Measurements from ENCODE around the gene IRF2. TPM values are rescaled to one million over a fixed set of nuclear protein-coding genes. Genes with fewer than 3 reads are reported as not detected.

IRF2 gene
- total and polyA plus RNA-seq, 4 donors = 14.1 to 49.4 (median 27.4) TPM

DNA sequence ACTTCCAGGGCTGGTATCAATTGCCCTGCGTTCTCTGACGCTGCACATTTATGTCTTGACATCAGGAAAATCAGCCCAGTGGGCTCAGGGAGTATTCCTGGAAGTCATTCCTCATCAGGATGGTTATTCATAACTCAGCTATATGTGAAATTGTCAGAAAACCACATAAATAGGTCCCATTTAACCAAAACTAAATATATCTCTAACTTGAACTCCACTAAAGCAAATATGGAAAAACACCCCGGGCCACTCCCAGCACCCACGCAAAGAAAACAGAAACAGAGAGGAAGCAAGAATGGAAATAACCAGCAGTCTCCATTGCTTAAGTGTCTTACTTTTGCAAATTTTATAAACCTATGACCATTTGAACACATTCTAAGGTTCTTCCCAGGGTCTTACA lies 112.0 kb downstream of the IRF2 start:
- Histone ChIP-seq H3K4me3 (ENCODE audit: low read length in 2 of 2) (no peak overlapping the region), H3K4me1 (ENCODE audit: control insufficient read depth in 1 of 2, insufficient read depth in 2 of 2, low read length in 2 of 2) (peaks cover 1 to 2% of the 10 kb centered on the region in 2 donors), H3K27me3 (ENCODE audit: control insufficient read depth in 1 of 2, insufficient read depth in 2 of 2, low read length in 1 of 2) (no peaks in the 10 kb centered on the region), H3K36me3 (ENCODE audit: control insufficient read depth in 1 of 2, insufficient read depth in 2 of 2, low read length in 1 of 2) (no peaks in the 10 kb centered on the region), H3K27ac (ENCODE audit: low read depth in 1 of 2, low read length in 2 of 2) (peak overlapping the region in 1 of 2 donors; percentile 52), H3K9me3 (ENCODE audit: control insufficient read depth, low read length) (no peaks in the 10 kb centered on the region)
- intact Hi-C loops (cut with DNase I) = loop anchor here in 1 of 2 donors (1.0 to 5.0 kb wide), 2 partner anchors 21 to 110 kb away; partner anchors contain the start of gene IRF2
- no peak for DNase-seq
- WGBS, 2 donors = 42 to 48% methylated on average over 4 of the region's 4 CpGs
- no peak for ATAC-seq (ENCODE audit: low FRiP score)

DNA sequence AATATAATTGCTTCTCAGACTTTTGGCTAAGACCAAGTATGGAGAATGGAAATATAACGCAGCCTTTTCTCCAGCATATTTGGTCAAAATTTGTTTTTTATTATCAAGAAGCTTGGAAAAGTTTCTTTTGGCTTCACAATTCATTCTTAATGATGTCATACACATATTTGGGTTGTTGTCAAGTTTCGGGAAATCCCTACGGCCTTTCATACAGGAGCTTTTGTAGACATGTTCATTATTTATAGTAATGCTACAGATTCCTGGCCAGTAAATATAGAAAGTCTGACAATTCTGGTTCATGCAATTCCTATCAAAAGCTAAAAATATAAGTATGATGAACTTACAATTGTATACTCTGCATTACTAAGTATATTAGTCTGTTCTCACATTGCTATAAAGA lies 112.9 kb downstream of the IRF2 start:
- DNase-seq (no peak), ATAC-seq (ENCODE audit: low FRiP score) (peak; percentile 26)

DNA sequence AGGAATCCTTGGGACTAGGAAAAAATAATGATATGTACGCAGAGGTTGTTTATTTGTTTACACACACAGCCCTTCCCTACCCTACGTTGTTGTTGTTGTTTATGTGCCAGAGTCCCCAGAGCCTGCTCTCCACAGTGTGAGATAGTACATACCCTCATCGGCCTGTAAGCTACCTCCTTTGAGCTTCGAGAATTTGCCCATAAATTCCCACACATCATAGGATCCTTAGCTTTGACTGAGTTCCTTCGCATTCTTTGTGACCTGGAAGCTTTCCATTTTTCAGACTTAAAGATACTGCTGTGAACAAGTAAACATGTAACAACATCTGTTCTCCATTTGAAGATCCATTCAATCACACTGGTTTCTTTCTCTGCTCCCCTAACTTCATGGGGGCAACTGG lies 114.5 kb downstream of the IRF2 start:
- DNase-seq = no peak
- H3K27ac ChIP-seq (ENCODE audit: low read depth in 1 of 2, low read length in 2 of 2) = no peak overlapping the region
- H3K4me1 ChIP-seq (ENCODE audit: control insufficient read depth in 1 of 2, insufficient read depth in 2 of 2, low read length in 2 of 2) = peaks cover 1 to 2% of the 10 kb centered on the region in 2 donors

More for the DNA sequence above, 112.9 kb downstream of the IRF2 start:
- Histone ChIP-seq H3K4me1 (ENCODE audit: control insufficient read depth in 1 of 2, insufficient read depth in 2 of 2, low read length in 2 of 2) (peaks cover 1 to 2% of the 10 kb centered on the region in 2 donors), H3K4me3 (ENCODE audit: low read length in 2 of 2) (no peak overlapping the region), H3K9me3 (ENCODE audit: control insufficient read depth, low read length) (no peaks in the 10 kb centered on the region), H3K27me3 (ENCODE audit: control insufficient read depth in 1 of 2, insufficient read depth in 2 of 2, low read length in 1 of 2) (no peaks in the 10 kb centered on the region), H3K36me3 (ENCODE audit: control insufficient read depth in 1 of 2, insufficient read depth in 2 of 2, low read length in 1 of 2) (no peaks in the 10 kb centered on the region), H3K27ac (ENCODE audit: low read depth in 1 of 2, low read length in 2 of 2) (peak overlapping the region in 1 of 2 donors; percentile 79)
- WGBS, 2 donors = 3 to 6% methylated on average over 3 of the region's 3 CpGs
- intact Hi-C loops (cut with DNase I) = loop anchor here in 1 of 2 donors (5.0 kb wide), 1 partner anchor 111 kb away; the partner anchor contains the start of gene IRF2

DNA sequence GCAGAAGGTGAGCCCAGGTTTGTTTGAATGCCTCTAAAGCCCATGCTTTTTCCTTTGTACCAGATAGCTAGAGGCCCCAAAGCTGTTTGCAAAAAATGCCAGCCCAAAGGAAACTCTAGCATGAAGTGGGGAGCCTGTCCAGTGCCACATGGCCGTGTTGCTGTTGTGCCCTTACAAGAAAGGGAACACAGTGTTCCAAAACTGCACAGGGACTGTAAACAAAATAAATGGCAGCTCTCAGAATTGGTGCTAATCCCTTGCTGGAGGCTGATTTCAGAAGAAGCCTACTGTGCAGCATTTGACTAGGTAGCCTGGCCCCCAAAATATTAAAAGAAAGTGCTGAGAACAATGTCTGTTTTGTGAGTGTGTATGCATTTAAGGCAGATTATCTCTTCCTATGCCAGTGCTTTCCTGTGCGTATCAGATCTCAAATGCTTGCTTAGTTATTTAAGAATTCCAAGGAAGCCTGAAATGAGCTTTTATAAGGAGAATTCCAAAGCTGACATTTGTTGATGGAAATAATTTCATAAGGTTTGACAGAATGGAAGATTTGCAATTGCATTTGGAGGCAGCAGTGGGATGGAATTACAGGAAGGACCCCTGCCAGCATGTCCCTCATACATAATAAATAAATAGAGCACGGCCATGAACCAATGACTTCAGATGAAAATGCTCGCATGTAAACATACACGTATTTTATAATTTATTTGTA lies 115.7 kb downstream of the IRF2 start:
- 70 to 73% methylated on average over 5 of the region's 5 CpGs for WGBS, 2 donors
- H3K27me3 ChIP-seq (ENCODE audit: control insufficient read depth in 1 of 2, insufficient read depth in 2 of 2, low read length in 1 of 2) = no peaks in the 10 kb centered on the region
- peaks cover 1 to 2% of the 10 kb centered on the region in 2 donors for H3K4me1 ChIP-seq (ENCODE audit: control insufficient read depth in 1 of 2, insufficient read depth in 2 of 2, low read length in 2 of 2)
- DNase-seq (no peak), ATAC-seq (ENCODE audit: low FRiP score) (no peak)
- peak overlapping the region in 1 of 2 donors; percentile 41 for H3K27ac ChIP-seq (ENCODE audit: low read depth in 1 of 2, low read length in 2 of 2)
- H3K4me3 ChIP-seq (ENCODE audit: low read length in 2 of 2) = no peak overlapping the region
- intact Hi-C loops (cut with DNase I) = no loop called here
- H3K36me3 ChIP-seq (ENCODE audit: control insufficient read depth in 1 of 2, insufficient read depth in 2 of 2, low read length in 1 of 2) = no peaks in the 10 kb centered on the region
- no peaks in the 10 kb centered on the region for H3K9me3 ChIP-seq (ENCODE audit: control insufficient read depth, low read length)

More for the DNA sequence above, 114.5 kb downstream of the IRF2 start:
- intact Hi-C loops (cut with DNase I) = loop anchor here in 1 of 2 donors (5.0 kb wide), 1 partner anchor 112 kb away; the partner anchor contains the start of gene IRF2
- no peaks in the 10 kb centered on the region for H3K27me3 ChIP-seq (ENCODE audit: control insufficient read depth in 1 of 2, insufficient read depth in 2 of 2, low read length in 1 of 2)
- no peaks in the 10 kb centered on the region for H3K9me3 ChIP-seq (ENCODE audit: control insufficient read depth, low read length)
- no peak for ATAC-seq (ENCODE audit: low FRiP score)
- no peak overlapping the region for H3K4me3 ChIP-seq (ENCODE audit: low read length in 2 of 2)
- no peaks in the 10 kb centered on the region for H3K36me3 ChIP-seq (ENCODE audit: control insufficient read depth in 1 of 2, insufficient read depth in 2 of 2, low read length in 1 of 2)
- WGBS, 2 donors = 88 to 92% methylated on average over 5 of the region's 5 CpGs

DNA sequence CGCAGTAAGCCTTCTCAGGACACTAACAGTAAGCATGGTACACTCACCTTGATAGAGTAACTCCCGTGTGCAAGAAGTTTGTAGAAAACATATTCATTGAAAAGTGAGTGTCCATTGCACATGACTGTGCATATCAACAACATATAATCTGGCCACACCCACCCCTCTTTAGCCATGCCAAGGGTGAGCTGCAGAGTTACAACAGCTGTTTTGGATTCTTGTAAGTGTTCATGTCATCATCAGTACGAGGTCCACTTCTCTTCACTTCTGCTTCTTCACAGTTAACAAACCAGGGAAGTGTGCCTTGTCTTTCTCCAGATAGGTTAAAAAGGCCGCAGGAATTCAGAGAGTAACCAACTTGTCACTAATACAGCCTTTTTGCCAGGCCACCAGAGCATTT lies 116.6 kb downstream of the IRF2 start:
- WGBS, 2 donors = 95% methylated on average over 4 of the region's 4 CpGs
- intact Hi-C loops (cut with DNase I) = no loop called here
- Histone ChIP-seq H3K27ac (ENCODE audit: low read depth in 1 of 2, low read length in 2 of 2) (no peak overlapping the region), H3K4me3 (ENCODE audit: low read length in 2 of 2) (no peak overlapping the region), H3K36me3 (ENCODE audit: control insufficient read depth in 1 of 2, insufficient read depth in 2 of 2, low read length in 1 of 2) (no peaks in the 10 kb centered on the region), H3K9me3 (ENCODE audit: control insufficient read depth, low read length) (no peaks in the 10 kb centered on the region), H3K27me3 (ENCODE audit: control insufficient read depth in 1 of 2, insufficient read depth in 2 of 2, low read length in 1 of 2) (no peaks in the 10 kb centered on the region), H3K4me1 (ENCODE audit: control insufficient read depth in 1 of 2, insufficient read depth in 2 of 2, low read length in 2 of 2) (peaks cover 0 to 2% of the 10 kb centered on the region in 2 donors)
- DNase-seq (no peak), ATAC-seq (ENCODE audit: low FRiP score) (no peak)

DNA sequence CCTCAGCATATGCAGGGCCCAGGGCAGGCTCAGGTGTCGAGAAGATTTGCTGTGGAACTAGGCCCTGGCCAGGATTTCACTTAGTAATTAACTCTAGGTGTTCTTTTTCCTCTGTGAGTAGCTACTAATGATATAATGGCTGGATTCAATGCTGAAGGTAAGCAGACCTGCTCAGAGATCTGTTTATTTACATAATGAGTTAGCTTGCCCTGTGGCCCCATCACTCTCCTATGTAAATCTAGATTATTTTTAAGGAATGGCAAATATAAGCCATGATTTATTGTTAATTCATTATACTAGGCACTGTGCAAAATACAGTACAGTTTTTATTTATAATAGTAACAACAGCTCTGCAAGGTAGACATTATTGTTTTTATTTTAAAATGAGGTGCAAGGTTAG lies 117.2 kb downstream of the IRF2 start:
- Histone ChIP-seq H3K4me3 (ENCODE audit: low read length in 2 of 2) (no peak overlapping the region), H3K27me3 (ENCODE audit: control insufficient read depth in 1 of 2, insufficient read depth in 2 of 2, low read length in 1 of 2) (no peaks in the 10 kb centered on the region), H3K4me1 (ENCODE audit: control insufficient read depth in 1 of 2, insufficient read depth in 2 of 2, low read length in 2 of 2) (peaks cover 0 to 2% of the 10 kb centered on the region in 2 donors), H3K27ac (ENCODE audit: low read depth in 1 of 2, low read length in 2 of 2) (no peak overlapping the region), H3K36me3 (ENCODE audit: control insufficient read depth in 1 of 2, insufficient read depth in 2 of 2, low read length in 1 of 2) (no peaks in the 10 kb centered on the region), H3K9me3 (ENCODE audit: control insufficient read depth, low read length) (no peaks in the 10 kb centered on the region)
- DNase-seq (no peak), ATAC-seq (ENCODE audit: low FRiP score) (no peak)
- intact Hi-C loops (cut with DNase I) = no loop called here
- WGBS, 2 donors = 92 to 96% methylated on average over 1 of the region's 1 CpG

DNA sequence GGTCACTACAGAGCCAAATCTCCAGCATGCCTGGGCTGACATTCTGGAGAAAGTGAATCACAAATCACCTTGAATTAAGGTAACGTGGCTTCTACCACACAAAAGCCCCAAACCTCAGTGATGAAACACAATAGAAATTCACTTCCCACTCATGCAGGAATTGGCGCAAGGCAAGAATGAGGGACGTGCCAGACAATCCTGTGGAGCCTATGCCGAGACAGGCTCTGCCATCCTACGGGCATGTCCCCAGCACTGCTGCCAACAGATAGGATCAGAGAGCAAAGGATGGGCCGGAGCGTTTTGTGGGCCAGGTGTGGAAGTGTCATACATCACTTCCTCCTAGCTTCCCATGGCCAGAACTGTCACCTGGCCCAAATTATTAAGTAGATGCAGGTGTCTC lies 118.0 kb downstream of the IRF2 start:
- H3K27ac ChIP-seq (ENCODE audit: low read depth in 1 of 2, low read length in 2 of 2) = no peak overlapping the region
- ATAC-seq (ENCODE audit: low FRiP score) (no peak), DNase-seq (no peak)
- no peaks in the 10 kb centered on the region for H3K27me3 ChIP-seq (ENCODE audit: control insufficient read depth in 1 of 2, insufficient read depth in 2 of 2, low read length in 1 of 2)
- H3K9me3 ChIP-seq (ENCODE audit: control insufficient read depth, low read length) = no peaks in the 10 kb centered on the region
- 95 to 98% methylated on average over 7 of the region's 7 CpGs for WGBS, 2 donors
- H3K4me1 ChIP-seq (ENCODE audit: control insufficient read depth in 1 of 2, insufficient read depth in 2 of 2, low read length in 2 of 2) = no peaks in the 10 kb centered on the region
- no peak overlapping the region for H3K4me3 ChIP-seq (ENCODE audit: low read length in 2 of 2)
- intact Hi-C loops (cut with DNase I) = no loop called here
- H3K36me3 ChIP-seq (ENCODE audit: control insufficient read depth in 1 of 2, insufficient read depth in 2 of 2, low read length in 1 of 2) = no peaks in the 10 kb centered on the region

DNA sequence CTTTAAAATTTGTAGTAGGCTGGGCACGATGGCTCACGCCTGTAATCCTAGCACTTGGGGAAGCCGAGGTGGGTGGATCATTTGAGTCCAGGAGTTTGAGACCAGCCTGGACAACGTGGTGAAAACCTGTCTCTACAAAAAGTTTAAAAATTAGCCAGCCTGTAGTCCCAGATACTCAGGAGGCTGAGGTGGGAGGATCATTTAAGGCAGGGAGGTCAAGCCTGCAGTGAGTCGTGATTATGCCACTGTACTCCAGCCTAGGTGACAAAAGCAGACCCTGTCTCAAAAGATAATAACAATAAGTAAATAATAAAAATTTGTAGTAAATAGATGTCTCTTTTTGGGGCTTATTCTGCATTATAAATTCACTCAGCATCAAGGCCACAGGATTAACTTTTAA lies 118.5 kb downstream of the IRF2 start:
- Histone ChIP-seq H3K4me1 (ENCODE audit: control insufficient read depth in 1 of 2, insufficient read depth in 2 of 2, low read length in 2 of 2) (no peaks in the 10 kb centered on the region), H3K9me3 (ENCODE audit: control insufficient read depth, low read length) (no peaks in the 10 kb centered on the region), H3K27me3 (ENCODE audit: control insufficient read depth in 1 of 2, insufficient read depth in 2 of 2, low read length in 1 of 2) (no peaks in the 10 kb centered on the region), H3K27ac (ENCODE audit: low read depth in 1 of 2, low read length in 2 of 2) (no peak overlapping the region), H3K36me3 (ENCODE audit: control insufficient read depth in 1 of 2, insufficient read depth in 2 of 2, low read length in 1 of 2) (no peaks in the 10 kb centered on the region), H3K4me3 (ENCODE audit: low read length in 2 of 2) (no peak overlapping the region)
- DNase-seq = no peak
- intact Hi-C loops (cut with DNase I) = no loop called here
- ATAC-seq (ENCODE audit: low FRiP score) = no peak
- WGBS, 2 donors = 76 to 78% methylated on average over 5 of the region's 5 CpGs

DNA sequence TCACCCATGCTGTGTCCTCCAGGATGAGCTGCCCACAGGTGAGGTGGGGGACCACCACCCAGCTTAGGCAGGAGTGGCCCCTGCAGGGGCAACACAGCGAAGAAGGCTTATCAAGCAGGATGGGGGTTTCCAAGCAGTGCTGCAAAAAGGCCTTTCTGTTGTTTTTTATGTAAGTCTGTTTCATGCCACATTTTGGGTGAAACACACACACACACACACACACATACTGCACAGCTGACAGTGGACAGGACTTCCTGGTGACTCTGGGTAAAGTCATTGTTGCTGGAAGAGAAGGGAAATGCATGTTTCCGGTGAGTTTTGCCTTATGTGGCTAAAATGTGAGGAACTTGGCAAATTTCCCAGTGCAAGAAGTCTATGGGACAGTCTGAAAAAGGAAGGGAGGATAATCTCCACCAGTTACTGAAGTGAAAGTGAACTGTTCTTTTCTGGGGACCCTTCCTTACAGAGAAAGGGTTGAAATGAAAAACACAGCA lies 119.2 kb downstream of the IRF2 start:
- H3K27me3 ChIP-seq (ENCODE audit: control insufficient read depth in 1 of 2, insufficient read depth in 2 of 2, low read length in 1 of 2) = no peaks in the 10 kb centered on the region
- no peaks in the 10 kb centered on the region for H3K9me3 ChIP-seq (ENCODE audit: control insufficient read depth, low read length)
- WGBS, 2 donors = 28 to 29% methylated on average over 2 of the region's 2 CpGs
- no peaks in the 10 kb centered on the region for H3K4me1 ChIP-seq (ENCODE audit: control insufficient read depth in 1 of 2, insufficient read depth in 2 of 2, low read length in 2 of 2)
- peak; percentile 83 for ATAC-seq (ENCODE audit: low FRiP score)
- intact Hi-C loops (cut with DNase I) = no loop called here
- no peak overlapping the region for H3K4me3 ChIP-seq (ENCODE audit: low read length in 2 of 2)
- H3K36me3 ChIP-seq (ENCODE audit: control insufficient read depth in 1 of 2, insufficient read depth in 2 of 2, low read length in 1 of 2) = no peaks in the 10 kb centered on the region
- no peak for DNase-seq
- H3K27ac ChIP-seq (ENCODE audit: low read depth in 1 of 2, low read length in 2 of 2) = peak overlapping the region in 1 of 2 donors; percentile 32
